ENCODE data around the gene HSD11B1.

HSD11B1 gene

GRCh38 chr1:209755926-209756614 is 51.4 kb downstream of the HSD11B1 start, which contains the start of gene TRAF3IP3:
Gene TRAF3IP3, plus strand, starts transcription at chr1:209756053. Its CDS starts 3,987 bp downstream, at chr1:209760040.
- DNase-seq (ENCODE audit: low spot score), result no peak

- DNase-seq (ENCODE audit: low spot score), result no peak
Measured at GRCh38 chr1:209756615-209757445, 52.2 kb downstream of the HSD11B1 start.

DNA sequence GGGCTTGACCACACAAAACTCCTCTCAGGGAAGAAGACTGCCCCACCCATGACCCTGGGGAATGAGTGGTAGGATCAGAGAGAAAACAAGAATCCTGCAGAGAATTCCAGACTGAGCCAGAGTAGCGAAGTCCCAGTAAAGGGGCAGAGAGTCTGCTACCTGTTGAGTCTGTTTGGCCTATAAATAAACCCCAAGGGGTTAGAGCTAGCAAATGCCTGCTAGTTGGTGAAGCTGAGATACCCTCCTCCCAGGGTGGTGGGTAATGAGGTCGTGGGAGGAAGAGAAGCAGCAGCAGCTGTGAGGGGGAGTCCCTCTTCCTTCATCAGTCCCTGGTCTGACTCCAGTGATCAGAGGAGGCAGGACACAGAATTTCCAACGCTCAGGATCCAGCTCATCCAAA is 53.8 kb downstream of the HSD11B1 start:
- DNase-seq (ENCODE audit: low spot score), result no peak

- DNase-seq (ENCODE audit: low spot score), result no peak
Measured at GRCh38 chr1:209759829-209760359, 55.2 kb downstream of the HSD11B1 start.

DNA sequence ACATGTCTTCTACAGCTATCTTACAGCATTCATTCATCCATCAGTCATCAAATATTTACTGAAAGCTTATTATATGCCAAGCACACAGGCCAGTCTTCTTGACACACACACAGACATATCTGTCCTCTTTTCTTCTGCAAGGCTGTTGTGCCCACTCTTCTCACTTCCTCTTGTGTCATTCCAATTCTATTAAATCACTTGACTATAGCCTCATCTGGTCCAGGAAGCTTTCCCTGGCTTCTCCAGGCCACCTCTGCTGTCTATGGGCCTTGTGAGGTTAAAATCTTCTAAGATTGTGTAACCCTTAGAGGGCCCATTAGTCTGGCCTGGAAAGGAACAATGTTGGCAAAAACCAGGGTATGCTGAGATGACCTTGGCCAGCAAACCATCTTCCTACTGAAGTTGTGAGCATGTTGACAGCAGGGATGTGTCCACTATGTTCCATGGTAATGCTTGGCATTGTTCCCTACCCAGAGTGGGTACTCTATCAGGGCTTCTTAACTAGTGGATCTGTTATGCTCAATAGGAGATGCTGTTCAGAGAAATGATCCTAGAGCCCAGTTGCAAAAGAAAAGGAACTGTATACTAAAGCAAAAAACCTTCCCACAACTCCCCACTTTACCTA is 56.5 kb downstream of the HSD11B1 start:
- DNase-seq (ENCODE audit: low spot score), result no peak

DNA sequence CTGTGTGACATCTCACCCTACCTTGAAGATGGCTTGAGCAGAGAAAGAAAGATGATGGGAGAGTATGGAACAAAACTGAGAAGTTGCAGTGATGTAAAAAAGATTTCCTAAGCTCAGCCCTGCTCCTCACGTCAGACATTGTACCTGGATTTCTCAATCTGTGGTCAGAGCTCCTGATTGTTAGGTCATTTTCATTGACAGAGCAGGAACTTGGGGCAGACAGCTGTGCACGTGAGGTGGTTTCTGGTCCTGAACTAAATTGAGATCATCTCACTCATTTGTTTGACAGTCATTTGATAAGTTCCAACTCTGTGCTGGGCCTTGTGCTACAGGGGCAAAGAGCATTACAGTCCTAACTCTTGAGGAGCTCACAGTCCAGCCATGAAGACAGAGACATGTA is 61.4 kb downstream of the HSD11B1 start:
- DNase-seq (ENCODE audit: low spot score), result no peak

DNA sequence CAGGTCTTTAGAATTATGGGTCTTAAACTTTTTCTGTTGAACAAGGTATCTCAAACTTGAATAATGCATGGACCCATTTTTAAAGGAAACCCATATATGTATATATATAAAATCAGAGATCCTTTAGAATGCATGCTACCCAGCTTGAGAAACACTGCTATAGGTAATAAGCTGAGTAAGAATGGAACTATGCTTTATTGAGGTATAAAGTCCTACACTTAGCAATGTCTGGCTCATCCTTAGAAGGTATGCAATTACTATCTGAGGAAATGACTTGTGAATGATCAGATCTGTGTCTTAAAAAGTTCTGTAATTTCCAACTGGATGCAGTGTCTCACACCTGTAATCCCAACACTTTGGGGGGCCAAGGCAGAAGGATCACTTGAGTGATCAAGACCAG is 62.5 kb downstream of the HSD11B1 start:
- DNase-seq (ENCODE audit: low spot score), result no peak

DNA sequence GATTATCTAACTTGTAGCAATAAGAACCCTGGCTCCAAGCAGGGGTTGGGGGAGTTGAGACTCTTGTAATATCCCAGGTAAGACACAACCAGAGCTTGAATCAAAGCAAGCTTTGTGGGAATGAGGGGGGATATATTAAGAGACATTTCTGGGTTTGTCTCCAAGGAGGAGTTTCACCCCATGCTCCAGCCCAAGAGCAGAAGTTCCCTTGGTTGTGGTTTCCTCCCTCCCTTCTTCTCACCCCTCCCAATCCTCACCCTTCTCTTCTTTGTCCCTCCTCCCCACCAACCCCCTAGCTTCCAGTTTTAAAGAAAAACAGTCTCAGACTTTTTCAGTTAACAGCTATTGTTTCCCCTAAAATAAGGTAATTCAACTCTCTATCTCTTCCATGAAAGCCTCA is 63.1 kb downstream of the HSD11B1 start:
- no peak for DNase-seq (ENCODE audit: low spot score)

DNA sequence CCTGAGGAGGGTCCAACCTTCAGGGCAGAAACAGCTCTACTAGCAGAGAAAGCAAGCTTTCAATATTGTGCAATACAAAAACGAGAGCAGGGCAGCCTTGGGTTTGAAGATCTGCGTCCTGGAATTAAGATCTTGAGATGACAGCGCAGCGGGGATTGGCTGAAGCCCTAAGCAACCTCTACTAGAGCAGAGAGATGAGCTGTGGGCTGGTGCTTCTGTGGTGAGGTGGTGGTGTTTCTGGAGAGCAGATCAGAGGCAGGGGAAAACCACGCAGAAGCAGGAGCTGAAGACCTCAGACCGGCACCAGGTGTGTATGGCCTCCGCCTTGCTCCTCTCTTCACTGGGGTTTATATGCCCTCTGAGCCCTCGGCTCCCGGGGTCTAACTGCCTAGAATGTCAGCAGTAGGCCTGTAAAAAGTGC is 63.7 kb downstream of the HSD11B1 start:
- no peak for DNase-seq (ENCODE audit: low spot score)

DNA sequence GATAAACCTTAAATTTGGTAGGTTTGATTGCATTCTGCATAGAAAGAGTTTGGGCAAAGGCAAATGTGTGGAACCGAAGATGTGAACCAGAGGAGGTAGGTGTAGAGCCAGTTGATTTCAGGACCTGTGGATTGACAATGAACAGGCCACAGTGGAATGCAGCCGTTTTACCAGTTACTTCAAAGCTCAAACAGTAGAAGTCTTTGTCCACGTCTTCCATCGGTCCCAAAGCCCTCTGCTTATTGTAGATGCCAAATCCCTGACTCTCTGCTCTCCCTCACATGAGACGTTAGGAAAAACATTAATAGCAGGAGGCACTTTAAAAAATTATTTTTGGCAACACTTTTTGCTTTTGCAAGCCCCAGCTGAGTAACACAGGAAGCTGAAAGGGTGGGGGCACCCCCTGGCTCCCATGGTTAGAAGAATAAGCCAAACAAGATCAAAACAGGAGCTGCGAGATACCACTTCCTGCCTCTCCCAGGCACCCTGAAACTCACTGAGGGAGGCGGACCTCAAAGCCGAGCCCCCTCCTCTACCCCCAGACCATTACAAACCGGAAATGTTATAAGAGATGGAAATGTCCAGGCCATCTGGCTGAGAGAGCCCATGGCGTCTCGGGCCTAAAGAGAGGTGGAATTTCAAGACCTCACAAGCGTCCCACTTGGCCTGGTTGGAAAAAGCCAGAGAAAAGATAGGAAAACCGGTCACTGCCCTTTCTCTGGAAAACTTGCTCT is 64.7 kb downstream of the HSD11B1 start:
- DNase-seq (ENCODE audit: low spot score), result peak; percentile 81

GRCh38 chr1:209769971-209770370 is 65.3 kb downstream of the HSD11B1 start:
- DNase-seq (ENCODE audit: low spot score), result no peak

- DNase-seq (ENCODE audit: low spot score), result no peak
Measured at GRCh38 chr1:209770636-209771415, 66.2 kb downstream of the HSD11B1 start.

- no peak for DNase-seq (ENCODE audit: low spot score)
Measured at GRCh38 chr1:209772126-209772525, 67.5 kb downstream of the HSD11B1 start.

- no peak for DNase-seq (ENCODE audit: low spot score)
Measured at GRCh38 chr1:209774592-209774991, 69.9 kb downstream of the HSD11B1 start.

- DNase-seq (ENCODE audit: low spot score), result no peak
Measured at GRCh38 chr1:209775678-209776077, 71.0 kb downstream of the HSD11B1 start.

DNA sequence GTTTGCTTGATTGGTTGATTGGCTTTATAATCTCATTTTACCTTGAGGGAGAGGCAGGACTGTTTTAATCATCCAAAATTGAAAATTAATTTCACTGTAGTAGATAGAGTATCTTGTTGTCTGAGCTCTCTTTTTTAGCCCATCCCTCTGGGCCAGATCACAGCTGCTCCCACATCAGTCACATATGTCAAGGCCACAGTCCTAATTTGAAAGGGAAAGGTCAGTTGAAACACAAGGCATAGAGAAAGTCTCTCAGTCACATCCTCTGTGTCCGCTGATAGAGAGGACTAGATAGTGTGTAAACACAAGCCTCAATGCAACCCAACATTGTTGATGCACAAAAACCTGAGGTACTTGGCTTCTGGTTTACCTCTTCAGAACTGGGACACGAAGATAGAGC is 72.9 kb downstream of the HSD11B1 start:
- no peak for DNase-seq (ENCODE audit: low spot score)

- DNase-seq (ENCODE audit: low spot score), result no peak
Measured at GRCh38 chr1:209778102-209778501, 73.5 kb downstream of the HSD11B1 start.

GRCh38 chr1:209780268-209780667 is 75.6 kb downstream of the HSD11B1 start:
- DNase-seq (ENCODE audit: low spot score), result no peak

GRCh38 chr1:209783386-209783785 is 78.7 kb downstream of the HSD11B1 start:
- no peak for DNase-seq (ENCODE audit: low spot score)
